GM04504 (cell line): ENCODE results near the gene ABCA10.
A peak's percentile ranks its signal among the peaks of the same experiment; 100 is the strongest.
"Not testable (repeated sequence)": the region's sequence is repeated elsewhere in the genome, so short reads cannot be mapped to it uniquely, and the experiment has no call there.

Experiments
- DNase-seq: peaks from one replicate; pipeline ENCODE4 v3.0.0-alpha.2; 2012; ENCODE audit warnings: low read depth

ABCA10 gene

GRCh38 chr17:69168642-69169041, 60.0 kb downstream of the ABCA10 start:
- DNase-seq = not testable (repeated sequence)

DNA sequence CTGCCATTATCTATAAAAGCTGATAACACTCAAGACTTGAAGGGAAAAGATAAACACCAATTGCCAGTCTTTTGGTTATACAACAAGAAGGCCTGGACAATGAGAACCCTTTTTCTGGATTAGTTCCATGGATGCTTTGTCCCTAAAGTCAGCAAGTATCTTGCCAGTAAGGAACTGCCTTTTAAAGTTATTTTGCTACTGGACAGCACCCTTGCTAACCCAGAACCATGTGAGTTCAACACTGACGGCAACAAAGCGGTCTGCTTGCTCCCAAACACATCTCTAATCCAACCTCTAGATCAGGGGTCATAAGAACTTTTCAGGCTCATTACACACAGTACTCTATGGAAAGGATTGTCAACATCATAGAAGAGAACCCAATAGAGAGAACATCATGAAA, 61.7 kb downstream of the ABCA10 start:
- no peak for DNase-seq

GRCh38 chr17:69164206-69164605, 64.4 kb downstream of the ABCA10 start:
- no peak for DNase-seq

DNA sequence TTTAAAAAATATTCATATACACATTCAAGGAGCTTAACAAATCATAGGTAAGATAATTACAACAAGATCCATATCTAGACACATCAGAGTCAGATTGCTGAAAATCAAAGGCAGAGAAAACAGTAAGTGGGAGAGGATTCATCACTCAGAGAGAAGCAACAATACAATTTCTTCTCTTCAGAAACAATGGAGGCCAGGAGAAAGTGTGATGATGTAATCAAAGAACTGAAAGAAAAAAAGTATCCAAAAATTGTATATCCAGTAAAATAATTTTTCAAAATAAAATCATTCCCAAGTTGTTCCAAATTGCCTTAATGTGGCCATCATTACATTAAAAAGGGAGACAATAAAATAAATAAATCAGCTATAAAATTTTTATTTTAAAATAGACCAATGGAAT, 69.2 kb downstream of the ABCA10 start:
- DNase-seq = no peak

- no peak for DNase-seq
Observed at GRCh38 chr17:69154267-69154666, 74.4 kb downstream of the ABCA10 start.

DNA sequence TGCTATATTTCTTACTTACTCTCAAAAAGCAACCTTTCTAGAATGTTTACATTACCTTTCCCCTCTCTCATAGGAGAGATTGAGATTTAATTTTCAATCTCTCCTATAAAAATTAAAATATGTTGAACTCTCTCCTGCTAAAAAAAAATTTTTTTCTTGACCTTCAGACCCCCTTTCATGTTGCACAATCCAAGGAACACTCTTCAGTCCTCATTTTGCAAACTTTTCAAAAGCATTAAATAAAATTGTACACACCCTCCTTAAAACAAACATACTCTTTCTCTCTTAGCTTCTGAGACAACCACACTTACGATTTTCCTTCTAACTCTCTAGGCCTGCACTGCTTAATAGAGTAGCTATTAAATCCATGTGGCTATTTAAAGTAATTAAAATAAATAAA, 78.3 kb downstream of the ABCA10 start:
- no peak for DNase-seq

DNA sequence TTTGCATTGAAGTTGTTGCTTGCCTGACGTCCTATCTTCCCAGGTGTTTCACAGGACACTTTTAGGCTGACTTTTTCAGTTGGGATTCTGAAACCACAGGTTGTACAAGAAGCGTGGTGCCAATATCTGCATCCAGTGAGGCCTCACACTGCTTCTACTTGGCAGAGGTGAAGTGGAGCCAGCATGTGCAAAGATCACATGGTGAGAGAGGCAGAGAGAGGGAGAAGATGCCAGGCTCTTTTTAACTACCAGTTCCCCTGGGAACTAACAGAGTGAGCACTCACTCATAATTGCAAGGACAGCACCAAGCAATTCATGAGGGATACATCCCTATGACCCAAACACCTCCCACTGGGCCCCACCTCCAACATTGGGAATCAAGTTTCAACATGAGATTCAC, 81.2 kb downstream of the ABCA10 start:
- no peak for DNase-seq

- no peak for DNase-seq
Observed at GRCh38 chr17:69144331-69145255, 84.0 kb downstream of the ABCA10 start.

GRCh38 chr17:69143683-69144231, 84.9 kb downstream of the ABCA10 start:
- DNase-seq = no peak

DNA sequence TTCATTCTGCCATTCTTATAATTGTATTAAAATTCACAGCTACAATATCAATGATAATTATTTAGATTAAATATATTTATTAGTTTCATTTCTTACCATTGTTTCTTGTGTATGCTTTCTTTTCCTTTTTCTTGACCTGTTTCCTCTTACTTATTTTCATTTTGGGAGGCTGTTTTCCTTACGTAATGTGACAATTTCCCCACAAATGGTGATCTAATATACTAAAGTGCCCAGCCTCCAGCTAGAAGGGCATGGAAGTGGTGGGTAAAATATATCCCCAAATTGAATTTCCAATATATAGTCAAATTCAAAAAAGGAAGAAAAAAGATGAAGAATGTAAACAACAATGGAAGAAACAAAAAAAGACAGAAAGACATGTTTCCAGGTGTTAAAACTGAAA, 85.5 kb downstream of the ABCA10 start:
- no peak for DNase-seq

GRCh38 chr17:69142175-69142802, 86.3 kb downstream of the ABCA10 start:
- DNase-seq = peak; percentile 72

DNA sequence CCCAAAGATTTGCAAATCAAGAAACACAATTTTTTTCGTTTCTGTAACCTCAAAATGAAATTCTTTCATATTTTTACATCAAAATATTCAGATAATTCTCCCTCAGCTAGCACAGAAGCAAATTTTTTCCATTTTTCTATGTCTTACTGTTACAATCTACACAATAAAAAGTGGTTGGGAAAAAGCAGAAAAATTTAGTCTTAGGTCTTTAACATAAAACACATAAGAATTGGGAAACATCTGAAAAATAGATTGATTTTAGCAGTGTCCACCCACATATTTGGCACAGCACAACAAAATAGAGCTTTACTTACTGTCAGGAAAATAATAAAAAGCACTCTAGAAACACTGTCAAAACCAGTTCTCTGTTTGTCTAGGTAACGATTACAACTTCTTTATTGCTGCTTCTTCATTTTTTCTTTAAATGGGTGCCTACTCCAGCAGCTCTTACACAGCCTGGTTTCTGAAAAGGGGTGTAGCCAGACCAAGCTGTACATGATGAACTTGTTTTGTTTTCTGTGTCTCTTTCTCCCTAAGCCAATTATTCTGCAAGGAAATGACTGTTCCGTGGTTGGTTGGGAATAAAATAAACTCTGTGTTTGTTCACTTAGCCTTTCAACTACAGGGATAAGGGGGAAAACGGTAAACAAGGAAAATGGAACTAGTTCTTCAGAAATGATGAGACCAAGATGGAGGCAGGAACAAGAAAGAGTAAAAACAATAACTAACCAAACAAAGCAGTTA, 87.0 kb downstream of the ABCA10 start, which contains the start of gene ABCA6:
Gene ABCA6 (minus strand): TSS at position 465 of the 744 bp plus-strand sequence. CDS start 1,192 bp downstream, outside the sequence.
- peak; percentile 35 for DNase-seq

DNA sequence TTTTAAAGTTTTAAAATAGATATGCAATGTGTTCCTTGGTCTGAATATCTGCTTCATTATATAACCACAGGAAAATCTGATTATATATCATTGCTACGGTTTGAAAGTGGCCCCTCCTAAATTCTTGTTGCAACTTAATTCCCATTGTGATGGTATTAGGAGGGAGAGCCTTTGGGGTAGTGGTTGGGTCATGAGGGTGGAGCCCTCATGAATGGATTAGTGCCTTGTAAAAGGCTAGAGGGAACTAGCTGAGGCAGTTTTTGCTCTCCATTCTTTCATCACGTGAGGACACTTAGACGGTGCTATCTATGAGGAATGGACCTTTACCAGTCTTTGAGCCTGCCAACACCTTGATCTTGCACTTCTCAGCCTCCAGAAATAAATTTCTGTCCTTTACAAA, 94.5 kb downstream of the ABCA10 start:
- no peak for DNase-seq

DNA sequence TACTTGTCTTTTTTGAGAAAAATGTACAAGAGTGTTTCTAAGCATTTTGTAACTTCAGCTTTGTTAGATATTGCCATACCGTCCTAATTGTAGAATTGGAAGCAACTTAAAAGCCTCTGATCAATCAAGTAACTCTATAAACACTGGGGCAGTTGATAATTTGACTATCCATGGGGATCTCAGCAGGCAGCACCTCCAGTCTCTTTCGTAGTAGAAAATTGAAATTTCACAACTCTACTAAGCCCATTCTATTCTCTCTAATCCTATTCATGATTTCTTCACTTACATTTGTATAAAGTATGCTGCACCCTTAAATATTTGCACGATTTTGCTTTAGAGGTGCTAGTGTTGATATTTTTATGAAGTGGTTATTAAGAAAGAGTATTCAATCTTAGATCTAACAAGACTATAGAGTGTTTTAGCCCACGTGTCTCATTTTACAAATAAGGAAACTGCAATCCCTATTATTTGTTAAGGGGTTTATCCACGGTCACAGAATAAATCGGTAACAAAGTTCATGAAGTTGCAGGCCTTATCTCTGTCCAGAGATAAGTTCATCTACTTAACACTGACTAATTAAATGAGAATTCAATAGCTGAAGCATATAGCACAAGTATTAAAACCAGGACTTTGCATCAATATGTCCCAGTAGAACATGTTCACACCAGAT, 97.9 kb downstream of the ABCA10 start:
- no peak for DNase-seq

DNA sequence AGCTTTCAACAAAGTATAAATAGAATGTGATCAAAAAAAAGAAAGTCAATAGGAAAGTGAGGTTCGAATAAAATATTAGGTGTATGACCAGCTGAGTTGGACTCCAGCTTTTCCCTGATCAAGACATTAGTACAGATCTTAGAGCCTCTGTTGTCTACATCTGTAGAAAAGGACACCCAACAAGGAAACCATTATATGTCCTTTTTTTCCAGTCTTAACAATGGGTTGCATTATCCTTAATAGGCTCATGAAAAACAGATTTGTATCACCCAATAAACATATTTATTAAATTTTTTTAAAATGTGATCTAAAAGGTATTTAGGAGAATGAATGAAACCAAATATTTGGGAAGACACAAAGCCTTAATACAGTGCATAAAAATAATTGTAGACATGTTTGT, 105.0 kb downstream of the ABCA10 start:
- no peak for DNase-seq

- DNase-seq = no peak
Observed at GRCh38 chr17:69122065-69122464, 106.6 kb downstream of the ABCA10 start.

DNA sequence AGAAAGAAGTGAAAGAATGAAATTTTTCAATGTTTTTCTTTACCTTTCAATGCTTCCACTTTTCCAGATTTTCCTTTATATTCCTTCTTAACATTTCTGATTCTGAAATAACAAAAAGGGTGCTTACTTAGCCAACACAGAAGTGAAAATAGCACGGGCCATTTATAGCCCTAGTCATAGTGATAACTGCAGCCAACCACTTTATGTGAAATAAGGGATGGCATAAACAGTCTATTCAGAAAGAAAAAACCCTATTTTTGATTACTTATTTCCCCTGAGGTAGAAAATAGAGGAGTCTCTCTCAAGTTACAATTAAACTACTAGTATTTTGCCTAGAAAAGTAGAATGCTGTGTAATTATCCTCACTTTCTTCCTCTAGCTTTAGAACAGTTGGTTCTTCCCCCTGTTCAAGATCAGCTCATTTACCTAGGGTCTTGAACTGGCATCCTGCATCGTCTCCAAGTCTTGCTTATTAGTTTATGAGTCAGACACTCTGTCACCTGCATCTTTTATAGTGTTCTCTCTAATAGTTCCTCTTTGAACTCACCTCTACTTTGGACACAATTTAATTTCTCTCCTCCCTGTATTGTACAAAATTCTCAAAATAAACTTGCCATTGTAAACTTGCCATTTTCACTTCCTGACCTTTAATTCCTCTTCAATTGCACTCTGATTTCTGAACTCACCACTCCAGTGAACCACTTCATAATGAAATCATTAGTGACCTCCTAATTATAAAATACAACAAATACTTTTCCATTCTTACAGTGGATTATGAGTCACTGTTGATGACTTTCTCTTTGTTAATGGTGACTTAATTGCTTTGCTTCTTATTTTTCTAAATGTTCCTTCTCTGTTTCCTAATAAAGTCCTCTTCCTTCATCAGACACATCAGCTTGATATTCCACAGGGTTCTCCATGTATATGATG, 110.5 kb downstream of the ABCA10 start:
- no peak for DNase-seq

- DNase-seq = no peak
Observed at GRCh38 chr17:69111794-69112193, 116.8 kb downstream of the ABCA10 start.

DNA sequence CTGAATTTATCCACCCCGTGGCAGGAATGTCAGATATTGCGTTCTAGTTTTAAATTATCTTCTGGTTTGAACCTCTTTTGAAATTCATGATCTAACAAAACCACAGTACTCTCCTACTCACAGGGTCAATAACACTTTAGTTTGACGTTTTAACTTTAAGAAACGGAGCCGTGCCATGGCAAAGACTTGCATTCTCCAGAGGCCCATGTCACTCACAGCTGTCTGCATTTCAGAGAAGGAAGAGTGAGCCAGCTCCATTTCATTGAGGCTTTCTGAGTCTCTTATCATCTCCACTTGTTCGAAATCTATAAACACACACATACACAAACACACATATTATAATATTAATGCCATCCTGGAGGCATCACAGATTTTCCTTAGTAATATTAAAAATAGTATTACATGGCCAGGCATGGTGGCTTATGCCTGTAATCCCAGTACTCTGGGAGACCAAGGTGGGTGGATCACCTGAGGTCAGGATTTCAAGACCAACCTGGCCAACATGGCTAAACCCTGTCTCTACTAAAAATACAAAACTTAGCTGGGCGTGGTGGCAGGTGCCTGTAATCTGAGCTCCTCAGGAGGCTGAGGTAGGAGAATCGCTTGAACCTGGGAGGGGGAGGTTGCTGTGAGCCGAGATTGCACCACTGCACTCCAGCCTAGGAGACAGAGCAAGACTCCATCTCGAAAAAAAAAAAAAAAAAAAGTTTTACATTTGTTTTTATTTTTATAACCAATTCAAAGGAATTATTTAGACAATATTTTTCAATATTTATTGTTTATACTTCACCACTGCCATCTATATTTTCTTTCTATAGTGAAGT, 122.5 kb downstream of the ABCA10 start:
- DNase-seq = no peak
